K562 (cell line): ENCODE data around the gene TMEM14C. TPM values are rescaled to one million over a fixed set of nuclear protein-coding genes. Genes with fewer than 3 reads are reported as not detected.

ENCODE experiments used
- DPF2 ChIP-seq: fragments of 450-650 bp; IDR thresholded peaks from 2 replicates; pipeline ENCODE4 v1.6.1; 2016
- ETV5 ChIP-seq: sonication (generic); formaldehyde crosslinking; IDR thresholded peaks from 2 replicates; pipeline ENCODE4 v1.4.0; 2020; ENCODE audit warnings: low read depth, mild to moderate bottlenecking, missing genetic modification reagents
- FOXK2 ChIP-seq, 2 experiments: fragments of 450-650 bp; IDR thresholded peaks in 1 of 2; conservative IDR thresholded peaks in 1 of 2; 2 replicates each; pipeline ENCODE4 v1.6.1; 2016; ENCODE audit warnings: low read depth in 2 of 2, mild to moderate bottlenecking in 1 of 2
- GABPA ChIP-seq: fragments of 200-800 bp; sonication (Bioruptor generic); conservative IDR thresholded peaks from 2 replicates; pipeline ENCODE4 v1.6.1; 2016; ENCODE audit warnings: low read depth, missing genetic modification characterization, missing compliant biosample characterization
- HCFC1 ChIP-seq: IDR thresholded peaks from 2 replicates; pipeline ENCODE4 v1.6.1; 2012; ENCODE audit warnings: low read depth, low read length, improper control_type of control experiment
- HNRNPK ChIP-seq: fragments of 200-400 bp; formaldehyde crosslinking; IDR thresholded peaks from one replicate; pipeline ENCODE4 v1.6.1; 2018; ENCODE audit warnings: mild to moderate bottlenecking, low read depth, low read length; ENCODE audit not compliant: poor library complexity, severe bottlenecking
- HOXB6 ChIP-seq: fragments of 250-450 bp; sonication (Bioruptor Pico); IDR thresholded peaks from 2 replicates; pipeline ENCODE4 v1.5.1; 2022; ENCODE audit warnings: mild to moderate bottlenecking, borderline replicate concordance
- KAT7 ChIP-seq: sonication (generic); formaldehyde crosslinking; IDR thresholded peaks from 2 replicates; pipeline ENCODE4 v1.8.0; 2022; ENCODE audit warnings: missing genetic modification reagents, mild to moderate bottlenecking, borderline replicate concordance
- NCOA4 ChIP-seq: fragments of 450-650 bp; IDR thresholded peaks from 2 replicates; pipeline ENCODE4 v1.6.1; 2018; ENCODE audit warnings: mild to moderate bottlenecking; ENCODE audit not compliant: partially characterized antibody
- NFE2L1 ChIP-seq: fragments of 450-650 bp; IDR thresholded peaks from 2 replicates; pipeline ENCODE4 v1.6.1; 2016; ENCODE audit warnings: missing genetic modification characterization, low read depth, mild to moderate bottlenecking, missing compliant biosample characterization, moderate library complexity, borderline replicate concordance
- NRF1 ChIP-seq, 2 experiments: fragments of 450-650 bp; IDR thresholded peaks in 1 of 2; conservative IDR thresholded peaks in 1 of 2; 2 replicates each; pipeline ENCODE4 v1.6.1; 2014; ENCODE audit warnings: mild to moderate bottlenecking in 2 of 2
- STAT5A ChIP-seq: IDR thresholded peaks from 2 replicates; pipeline ENCODE4 v1.6.1; 2012; ENCODE audit warnings: low read length, inconsistent platforms, borderline replicate concordance
- STAT5B ChIP-seq: fragments of 250-450 bp; sonication (Bioruptor Pico); IDR thresholded peaks from 2 replicates; pipeline ENCODE4 v1.8.0; 2021; ENCODE audit warnings: mild to moderate bottlenecking, inconsistent platforms
- TBP ChIP-seq: optimal IDR thresholded peaks from 2 replicates; pipeline ENCODE3; 2011; ENCODE audit warnings: low read depth, low read length, improper control_type of control experiment
- TRIM24 ChIP-seq, 2 experiments: fragments of 450-650 bp; IDR thresholded peaks; 2 replicates each; pipeline ENCODE4 v1.6.1; 2016
- WHSC1 ChIP-seq: IDR thresholded peaks from one replicate; pipeline ENCODE4 v1.6.1; 2012; ENCODE audit warnings: low read length, control low read depth, inconsistent platforms
- ZNF347 ChIP-seq: fragments of 450-650 bp; formaldehyde crosslinking; IDR thresholded peaks from 2 replicates; pipeline ENCODE4 v1.4.0; 2020; ENCODE audit warnings: low read depth, mild to moderate bottlenecking, moderate library complexity
- ZNF436 ChIP-seq: fragments of 250-450, 450-650 bp; sonication (Bioruptor Pico); formaldehyde crosslinking; IDR thresholded peaks from 2 replicates; pipeline ENCODE4 v1.7.0; 2020; ENCODE audit warnings: mild to moderate bottlenecking
- ZNF778 ChIP-seq: fragments of 450-650 bp; formaldehyde crosslinking; IDR thresholded peaks from 2 replicates; pipeline ENCODE4 v1.4.0; 2020; ENCODE audit warnings: mild to moderate bottlenecking, moderate library complexity
- polyA plus RNA-seq, 8 experiments: library from polyadenylated mRNA; depleted of rRNA in 4 of 8; stranded (reverse) in 5 of 8; unstranded in 3 of 8; fragments of >200 nt; fragmentation: Nextera tagmentation in 2 of 8; fragmentation: Illumina TruSeq in 1 of 8; extraction: Ambion mirVana in 2 of 8; extraction: Trizol in 1 of 8; gene quantifications; 2 replicates each; pipeline versions ENCODE4 v1.2.1 to v1.2.3, GENCODE V29; 2011 to 2014; ENCODE audit warnings: inconsistent platforms in 1 of 8, missing spikeins in 1 of 8
- total RNA-seq, 7 experiments: library from RNA; depleted of rRNA in 6 of 7; stranded (reverse); fragments of >200 nt in 6 of 7; fragmentation: Illumina TruSeq in 2 of 7; extraction: Trizol in 2 of 7; gene quantifications; 2 replicates each; pipeline versions ENCODE4 v1.2.1 to v1.2.3, GENCODE V29; 2011 to 2021; ENCODE audit warnings: low replicate concordance in 1 of 7
- TF ChIP-seq, protein P1 (sequence below): fragments of 450-650 bp; formaldehyde crosslinking; IDR thresholded peaks from 2 replicates; pipeline ENCODE4 v1.4.0; 2022; ENCODE audit warnings: missing genetic modification characterization
- TF ChIP-seq, protein P2 (sequence below): fragments of 250-450 bp; sonication (Bioruptor Pico); IDR thresholded peaks from 2 replicates; pipeline ENCODE4 v1.4.0; 2020; ENCODE audit warnings: mild to moderate bottlenecking, moderate library complexity
- TF ChIP-seq, protein P3 (sequence below): fragments of 250-450 bp; sonication (Bioruptor Pico); IDR thresholded peaks from 2 replicates; pipeline ENCODE4 v1.8.0; 2021; ENCODE audit warnings: moderate library complexity, mild to moderate bottlenecking, inconsistent platforms
- TF ChIP-seq, protein P4 (sequence below): fragments of 450-650 bp; formaldehyde crosslinking; IDR thresholded peaks from 2 replicates; pipeline ENCODE4 v1.4.0; 2020; ENCODE audit warnings: mild to moderate bottlenecking
- TF ChIP-seq, protein P5 (sequence below): fragments of 450-650 bp; IDR thresholded peaks from 2 replicates; pipeline ENCODE4 v1.6.1; 2018; ENCODE audit warnings: mild to moderate bottlenecking, low read depth; ENCODE audit not compliant: partially characterized antibody

TMEM14C gene
- total and polyA plus RNA-seq, 9 of the 15 experiments (the other 6 are each of a cell fraction or from before 2014, with no cell fraction given), result 151 to 496 (median 263) TPM

DNA sequence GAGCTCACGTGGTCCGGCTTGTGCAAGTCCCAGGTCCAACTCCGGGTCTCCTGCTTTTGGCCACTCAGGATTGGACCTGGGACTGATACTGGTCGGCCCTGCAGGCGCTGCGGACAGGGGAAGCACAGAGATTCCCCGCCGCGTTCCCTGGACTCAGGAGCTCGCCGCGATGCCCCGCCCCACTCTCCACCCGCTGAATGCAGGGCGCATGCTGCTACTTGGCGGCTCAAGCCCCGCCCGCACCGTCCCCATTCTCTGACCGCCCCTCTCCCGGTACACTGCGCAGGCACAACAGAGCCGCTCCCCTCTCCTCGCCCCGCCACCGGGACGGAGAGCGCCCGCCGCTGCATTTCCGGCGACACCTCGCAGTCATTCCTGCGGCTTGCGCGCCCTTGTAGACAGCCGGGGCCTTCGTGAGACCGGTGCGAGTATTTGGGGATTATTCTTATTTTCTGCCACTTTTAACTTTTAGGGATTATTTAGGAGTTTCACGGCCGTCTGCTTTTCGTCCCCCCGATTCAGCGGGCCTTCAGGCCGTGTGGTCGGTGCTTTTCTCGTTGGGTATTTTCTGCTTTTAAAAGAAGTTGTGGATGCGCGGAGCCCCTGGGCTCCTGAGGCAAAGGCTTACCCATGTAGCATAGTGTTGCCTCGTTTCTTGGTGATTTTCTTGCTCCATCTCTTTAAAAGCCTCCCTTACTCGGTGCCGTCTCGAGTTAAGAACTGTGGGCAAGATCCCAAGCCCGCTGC lies at the start of gene TMEM14C (continued):
- TF ChIP-seq TBP (peak; percentile 78), NRF1 (conservative IDR thresholded peaks at IDR 0.05 in 1 of 2, IDR thresholded peaks at IDR 0.05 in 1 of 2) (peak; percentile 95 to 96), NCOA4 (no peak), GABPA (peak; percentile 89), HNRNPK (no peak), DPF2 (peak; percentile 51; the same call in 1 of the 2 replicates), ZNF347 (CRISPR knock-in tag) (no peak), NFE2L1 (tag) (no peak), ZNF436 (no peak), FOXK2 (conservative IDR thresholded peaks at IDR 0.05 in 1 of 2, IDR thresholded peaks at IDR 0.05 in 1 of 2; ENCODE audit: low read depth in 2 of 2) (peak; percentile 62 to 73; a peak in 2 of 4 replicates), KAT7 (CRISPR knock-in tag) (no peak), WHSC1 (no peak), ETV5 (CRISPR knock-in tag) (peak; percentile 67), ZNF778 (CRISPR knock-in tag) (no peak), STAT5B (no peak), STAT5A (peak; percentile 7; the same call in 1 of the 2 replicates), HOXB6 (CRISPR knock-in tag) (no peak), TRIM24 (IDR thresholded peaks at IDR 0.05) (0 out of 4 replicates have a peak, but pooled peaks of 1 of the 2 experiments have one; percentile 17), HCFC1 (peak; percentile 46)
- TF ChIP-seq, protein P1, sequence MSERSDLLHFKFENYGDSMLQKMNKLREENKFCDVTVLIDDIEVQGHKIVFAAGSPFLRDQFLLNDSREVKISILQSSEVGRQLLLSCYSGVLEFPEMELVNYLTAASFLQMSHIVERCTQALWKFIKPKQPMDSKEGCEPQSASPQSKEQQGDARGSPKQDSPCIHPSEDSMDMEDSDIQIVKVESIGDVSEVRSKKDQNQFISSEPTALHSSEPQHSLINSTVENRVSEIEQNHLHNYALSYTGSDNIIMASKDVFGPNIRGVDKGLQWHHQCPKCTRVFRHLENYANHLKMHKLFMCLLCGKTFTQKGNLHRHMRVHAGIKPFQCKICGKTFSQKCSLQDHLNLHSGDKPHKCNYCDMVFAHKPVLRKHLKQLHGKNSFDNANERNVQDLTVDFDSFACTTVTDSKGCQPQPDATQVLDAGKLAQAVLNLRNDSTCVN (CRISPR knock-in tag), result no peak
- TF ChIP-seq, protein P2, sequence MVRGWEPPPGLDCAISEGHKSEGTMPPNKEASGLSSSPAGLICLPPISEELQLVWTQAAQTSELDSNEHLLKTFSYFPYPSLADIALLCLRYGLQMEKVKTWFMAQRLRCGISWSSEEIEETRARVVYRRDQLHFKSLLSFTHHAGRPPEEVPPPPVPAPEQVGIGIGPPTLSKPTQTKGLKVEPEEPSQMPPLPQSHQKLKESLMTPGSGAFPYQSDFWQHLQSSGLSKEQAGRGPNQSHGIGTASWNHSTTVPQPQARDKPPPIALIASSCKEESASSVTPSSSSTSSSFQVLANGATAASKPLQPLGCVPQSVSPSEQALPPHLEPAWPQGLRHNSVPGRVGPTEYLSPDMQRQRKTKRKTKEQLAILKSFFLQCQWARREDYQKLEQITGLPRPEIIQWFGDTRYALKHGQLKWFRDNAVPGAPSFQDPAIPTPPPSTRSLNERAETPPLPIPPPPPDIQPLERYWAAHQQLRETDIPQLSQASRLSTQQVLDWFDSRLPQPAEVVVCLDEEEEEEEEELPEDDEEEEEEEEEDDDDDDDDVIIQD (CRISPR knock-in tag), result no peak
- TF ChIP-seq, protein P3, sequence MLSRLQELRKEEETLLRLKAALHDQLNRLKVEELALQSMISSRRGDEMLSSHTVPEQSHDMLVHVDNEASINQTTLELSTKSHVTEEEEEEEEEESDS (CRISPR knock-in tag), result no peak
- TF ChIP-seq, protein P4, sequence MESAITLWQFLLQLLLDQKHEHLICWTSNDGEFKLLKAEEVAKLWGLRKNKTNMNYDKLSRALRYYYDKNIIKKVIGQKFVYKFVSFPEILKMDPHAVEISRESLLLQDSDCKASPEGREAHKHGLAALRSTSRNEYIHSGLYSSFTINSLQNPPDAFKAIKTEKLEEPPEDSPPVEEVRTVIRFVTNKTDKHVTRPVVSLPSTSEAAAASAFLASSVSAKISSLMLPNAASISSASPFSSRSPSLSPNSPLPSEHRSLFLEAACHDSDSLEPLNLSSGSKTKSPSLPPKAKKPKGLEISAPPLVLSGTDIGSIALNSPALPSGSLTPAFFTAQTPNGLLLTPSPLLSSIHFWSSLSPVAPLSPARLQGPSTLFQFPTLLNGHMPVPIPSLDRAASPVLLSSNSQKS (CRISPR knock-in tag), result no peak
- TF ChIP-seq, protein P5, sequence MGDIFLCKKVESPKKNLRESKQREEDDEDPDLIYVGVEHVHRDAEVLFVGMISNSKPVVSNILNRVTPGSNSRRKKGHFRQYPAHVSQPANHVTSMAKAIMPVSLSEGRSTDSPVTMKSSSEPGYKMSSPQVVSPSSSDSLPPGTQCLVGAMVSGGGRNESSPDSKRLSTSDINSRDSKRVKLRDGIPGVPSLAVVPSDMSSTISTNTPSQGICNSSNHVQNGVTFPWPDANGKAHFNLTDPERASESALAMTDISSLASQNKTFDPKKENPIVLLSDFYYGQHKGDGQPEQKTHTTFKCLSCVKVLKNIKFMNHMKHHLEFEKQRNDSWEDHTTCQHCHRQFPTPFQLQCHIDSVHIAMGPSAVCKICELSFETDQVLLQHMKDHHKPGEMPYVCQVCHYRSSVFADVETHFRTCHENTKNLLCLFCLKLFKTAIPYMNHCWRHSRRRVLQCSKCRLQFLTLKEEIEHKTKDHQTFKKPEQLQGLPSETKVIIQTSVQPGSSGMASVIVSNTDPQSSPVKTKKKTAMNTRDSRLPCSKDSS, result no peak
